Ishikawa (cell line): Measurements from ENCODE around the gene TUBE1.

Source experiments
- CEBPB ChIP-seq: IDR thresholded peaks from 2 replicates; pipeline ENCODE4 v1.6.1; 2012
- CREB1 ChIP-seq: IDR thresholded peaks from 2 replicates; pipeline ENCODE4 v1.6.1; 2012; ENCODE audit warnings: low read depth
- EGR1 ChIP-seq: IDR thresholded peaks from 2 replicates; pipeline ENCODE4 v1.6.1; 2012
- EP300 ChIP-seq: IDR thresholded peaks from 2 replicates; pipeline ENCODE4 v1.6.1; 2012; ENCODE audit warnings: borderline replicate concordance
- FOXM1 ChIP-seq: IDR thresholded peaks from 2 replicates; pipeline ENCODE4 v1.6.1; 2012; ENCODE audit warnings: low read depth, borderline replicate concordance
- NFIC ChIP-seq: IDR thresholded peaks from 2 replicates; pipeline ENCODE4 v1.6.1; 2012
- RAD21 ChIP-seq: IDR thresholded peaks from 2 replicates; pipeline ENCODE4 v1.6.1; 2012; ENCODE audit warnings: low read depth
- REST ChIP-seq: IDR thresholded peaks from 2 replicates; pipeline ENCODE4 v1.6.1; 2012; ENCODE audit warnings: low read depth, mild to moderate bottlenecking
- TAF1 ChIP-seq: IDR thresholded peaks from 2 replicates; pipeline ENCODE4 v1.6.1; 2012; ENCODE audit warnings: low read depth, mild to moderate bottlenecking
- TCF12 ChIP-seq: IDR thresholded peaks from 2 replicates; pipeline ENCODE4 v1.6.1; 2012; ENCODE audit warnings: low read depth
- TEAD4 ChIP-seq: IDR thresholded peaks from 2 replicates; pipeline ENCODE4 v1.6.1; 2012
- YY1 ChIP-seq: IDR thresholded peaks from 2 replicates; pipeline ENCODE4 v1.6.1; 2012; ENCODE audit warnings: low read depth
- ZBTB7A ChIP-seq: IDR thresholded peaks from 2 replicates; pipeline ENCODE4 v1.6.1; 2012; ENCODE audit warnings: low read depth
- TF ChIP-seq, protein P1 (sequence below): IDR thresholded peaks from 2 replicates; pipeline ENCODE4 v1.6.1; 2012
- TF ChIP-seq, protein P2 (sequence below): IDR thresholded peaks from 2 replicates; pipeline ENCODE4 v1.6.1; 2012

The TUBE1 gene

DNA sequence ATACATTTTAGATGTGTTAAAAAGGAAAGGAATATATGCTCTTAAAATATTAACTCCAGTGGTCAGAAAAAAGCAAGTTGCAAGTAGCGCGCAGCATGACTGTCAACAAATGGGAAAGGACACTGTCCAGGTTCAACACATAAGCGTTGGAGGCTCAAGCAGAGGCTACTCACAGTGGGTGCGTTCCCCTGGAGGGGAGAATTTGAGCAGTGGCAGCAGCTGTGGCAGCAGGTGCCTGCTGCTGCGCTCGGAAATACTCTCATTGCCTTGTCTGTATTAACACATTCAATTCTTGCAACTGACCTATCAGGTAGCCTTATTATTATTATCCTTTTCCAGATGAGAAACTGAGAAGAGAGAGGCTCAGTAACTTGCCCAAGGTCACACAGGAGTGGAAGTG, 55.3 kb downstream of the TUBE1 start:
- no peak for TF ChIP-seq TAF1
- no peak for TF ChIP-seq TCF12
- TF ChIP-seq RAD21, result no peak
- no peak for TF ChIP-seq CEBPB
- no peak for TF ChIP-seq FOXM1
- no peak for TF ChIP-seq NFIC
- TF ChIP-seq EGR1, result no peak

- TF ChIP-seq TEAD4, result peak; percentile 41; the same call in 1 of the 2 replicates
- no peak for TF ChIP-seq YY1
- peak; percentile 44; the same call in 1 of the 2 replicates for TF ChIP-seq NFIC
- TF ChIP-seq RAD21, result no peak
Measured at GRCh38 chr6:112030961-112031660, 56.2 kb downstream of the TUBE1 start.

DNA sequence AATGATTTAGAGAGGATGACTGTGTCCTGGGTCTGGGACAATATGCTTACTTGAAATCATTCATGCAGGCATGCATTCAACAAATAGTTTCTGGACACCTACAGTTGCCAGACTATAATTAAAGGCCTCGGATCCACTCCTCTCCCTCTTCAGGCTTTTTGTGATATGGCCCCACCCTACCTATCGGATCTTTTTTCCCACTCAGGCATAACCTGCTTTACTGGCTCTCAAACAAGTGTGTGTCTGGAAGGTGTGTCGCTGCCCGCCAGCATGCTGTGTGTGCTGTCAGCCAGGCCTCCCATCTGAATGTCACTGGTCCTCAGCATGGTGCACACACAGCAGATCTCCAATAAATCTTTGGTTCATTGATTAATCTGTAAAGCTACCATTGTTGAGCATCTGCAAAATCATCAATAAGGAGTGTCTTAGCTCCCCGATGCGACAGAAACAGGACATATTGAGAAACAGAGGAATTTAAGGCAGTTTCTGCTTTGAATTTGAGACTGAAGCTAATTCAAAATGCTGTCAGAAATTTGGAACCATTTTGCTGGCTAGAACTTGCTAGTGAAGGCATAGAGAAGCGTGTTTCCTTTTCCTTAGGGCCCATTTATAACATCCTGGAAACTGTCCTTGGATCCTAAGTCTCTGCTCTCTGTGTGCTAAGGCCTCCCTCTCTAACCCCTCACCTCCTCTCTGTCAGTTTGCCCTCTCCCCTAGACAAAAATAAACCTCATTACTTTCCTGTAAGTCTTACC, 56.9 kb downstream of the TUBE1 start:
- peak; percentile 35; the same call in 1 of the 2 replicates for TF ChIP-seq TEAD4
- peak; percentile 36; the same call in 1 of the 2 replicates for TF ChIP-seq NFIC
- no peak for TF ChIP-seq CREB1
- TF ChIP-seq EP300, result peak; percentile 66; the same call in 1 of the 2 replicates
- TF ChIP-seq EGR1, result no peak
- peak; percentile 58; the same call in 1 of the 2 replicates for TF ChIP-seq TCF12
- TF ChIP-seq, protein P1, sequence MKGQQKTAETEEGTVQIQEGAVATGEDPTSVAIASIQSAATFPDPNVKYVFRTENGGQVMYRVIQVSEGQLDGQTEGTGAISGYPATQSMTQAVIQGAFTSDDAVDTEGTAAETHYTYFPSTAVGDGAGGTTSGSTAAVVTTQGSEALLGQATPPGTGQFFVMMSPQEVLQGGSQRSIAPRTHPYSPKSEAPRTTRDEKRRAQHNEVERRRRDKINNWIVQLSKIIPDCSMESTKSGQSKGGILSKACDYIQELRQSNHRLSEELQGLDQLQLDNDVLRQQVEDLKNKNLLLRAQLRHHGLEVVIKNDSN, result no peak
- TF ChIP-seq, protein P2, sequence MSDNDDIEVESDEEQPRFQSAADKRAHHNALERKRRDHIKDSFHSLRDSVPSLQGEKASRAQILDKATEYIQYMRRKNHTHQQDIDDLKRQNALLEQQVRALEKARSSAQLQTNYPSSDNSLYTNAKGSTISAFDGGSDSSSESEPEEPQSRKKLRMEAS, result peak; percentile 76
- no peak; the same call in 1 of the 2 replicates for TF ChIP-seq YY1

DNA sequence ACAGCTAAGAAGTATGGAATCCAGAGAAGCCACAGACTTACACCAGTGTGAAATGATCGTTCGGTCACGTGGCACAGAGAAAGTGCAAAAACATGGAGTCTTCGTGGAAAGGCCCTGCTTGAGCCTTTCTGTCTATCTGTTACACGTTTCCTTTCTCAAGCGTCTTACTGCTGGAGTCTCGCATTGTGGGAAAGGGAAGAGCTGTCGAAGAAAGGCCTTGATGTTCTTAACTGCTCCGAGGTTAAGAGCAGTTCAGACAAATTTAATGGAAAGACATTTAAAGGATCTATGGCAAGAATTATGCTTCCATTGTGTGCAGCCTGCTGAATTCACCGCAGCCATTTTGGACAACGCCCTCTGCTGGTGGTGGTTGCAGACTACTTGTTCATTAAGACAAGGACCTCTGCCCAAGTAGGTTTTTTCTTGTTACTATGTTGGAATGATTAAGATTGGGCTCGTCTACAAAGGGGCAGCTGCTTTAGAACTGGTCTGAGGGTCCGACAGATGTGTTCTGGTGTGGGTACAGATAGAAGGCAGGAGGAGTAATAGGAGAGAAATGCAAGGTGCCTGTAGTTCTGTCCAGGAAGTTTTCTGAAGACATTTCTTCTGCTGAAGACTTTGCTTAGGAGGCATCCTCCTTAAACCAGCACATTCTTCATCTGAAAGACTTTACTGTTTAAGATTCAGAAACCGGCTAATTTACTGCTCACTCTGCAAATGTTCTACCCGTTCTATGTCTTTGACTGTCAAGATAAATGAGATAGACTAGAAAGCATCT, 58.0 kb downstream of the TUBE1 start:
- TF ChIP-seq CREB1, result no peak
- no peak for TF ChIP-seq TAF1
- no peak for TF ChIP-seq CEBPB
- TF ChIP-seq YY1, result peak; percentile 92
- no peak for TF ChIP-seq EGR1
- no peak for TF ChIP-seq FOXM1
- no peak for TF ChIP-seq TCF12
- TF ChIP-seq RAD21, result peak; percentile 45; the same call in 1 of the 2 replicates
- no peak for TF ChIP-seq ZBTB7A

DNA sequence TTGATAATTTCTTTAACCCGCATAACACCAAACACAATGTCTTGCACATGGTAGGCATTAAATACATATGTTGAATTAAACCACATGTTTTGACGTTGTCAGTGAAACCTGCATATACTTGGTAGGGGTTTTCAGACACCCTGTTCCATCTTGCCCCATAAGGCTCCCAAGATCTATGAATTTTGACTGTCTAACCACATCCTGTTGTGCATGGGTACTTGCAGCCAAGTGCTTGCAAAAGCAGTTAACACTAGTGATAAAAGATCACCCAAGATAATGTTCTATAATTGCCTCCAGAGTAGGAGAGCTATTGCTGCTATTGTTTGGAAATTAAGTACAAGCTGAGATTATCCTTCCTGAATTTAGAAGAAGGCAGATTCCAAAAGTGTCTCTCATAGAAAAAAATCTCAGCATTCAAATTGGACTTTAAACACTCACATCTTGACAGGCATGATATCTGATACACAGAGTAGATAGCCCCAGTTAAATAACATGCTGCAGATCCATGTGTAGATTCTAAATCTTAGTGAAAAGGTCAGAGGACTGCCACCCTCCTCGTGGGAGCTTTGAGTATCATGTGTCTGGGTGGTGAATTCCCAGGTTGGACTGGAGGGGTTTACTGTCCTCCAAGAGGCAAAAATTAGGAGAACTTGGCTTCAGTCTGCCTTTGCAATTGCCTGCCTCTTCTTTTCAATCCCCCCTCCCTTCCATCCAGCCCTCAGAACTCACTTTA, 59.2 kb downstream of the TUBE1 start:
- no peak for TF ChIP-seq CEBPB

GRCh38 chr6:112026933-112027332, 60.3 kb downstream of the TUBE1 start:
- TF ChIP-seq EGR1 (no peak), TCF12 (no peak), CREB1 (no peak), NFIC (no peak), TAF1 (no peak), ZBTB7A (no peak), FOXM1 (no peak), YY1 (no peak), REST (no peak), TEAD4 (no peak), CEBPB (no peak)
- TF ChIP-seq, protein P1, result no peak
- TF ChIP-seq, protein P2, result no peak
